H1 (cell line): ENCODE results near the gene OGFOD3. TPM values are rescaled to one million over a fixed set of nuclear protein-coding genes. Genes with fewer than 3 reads are reported as not detected.
A peak's percentile ranks its signal among the peaks of the same experiment; 100 is the strongest.

Source experiments
- CTCF ChIA-PET: fragments of 300-600 bp; sonication (Branson Sonifier 250); formaldehyde crosslinking; loops from one replicate; lab custom pipeline; 2021; ENCODE audit not compliant: partially characterized antibody; lab: Charles Lee
- POLR2A ChIA-PET: fragments of 300-600 bp; sonication (Branson Sonifier 250); formaldehyde crosslinking; loops from one replicate; lab custom pipeline; 2021; ENCODE audit warnings: inconsistent platforms; ENCODE audit not compliant: partially characterized antibody; lab: Charles Lee
- DNase-seq, 2 experiments: peaks; one replicate each; pipeline versions ENCODE4 v3.0.0 to v3.0.0-alpha.2; 2010 to 2022; ENCODE audit warnings: low spot score in 2 of 2, low read depth in 1 of 2, mixed read lengths in 1 of 2
- FAIRE-seq: peaks from 2 replicates; lab custom pipeline; 2011; peaks lifted over from hg19 to GRCh38; lab: Jason Lieb, UNC
- H2AFZ ChIP-seq: 2 replicates; pipeline ENCODE4 v1.8.1; 2012; ENCODE audit warnings: low read length, inconsistent platforms
- H2AK5ac ChIP-seq: 2 replicates; pipeline ENCODE4 v1.6.1; 2013; ENCODE audit warnings: low read depth, low read length
- H2BK120ac ChIP-seq: replicated peaks from 2 replicates; pipeline ENCODE3; 2013; ENCODE audit warnings: low read depth, low read length, inconsistent platforms
- H2BK12ac ChIP-seq: 2 replicates; pipeline ENCODE4 v1.6.1; 2013; ENCODE audit warnings: low read depth, low read length
- H2BK15ac ChIP-seq: 2 replicates; pipeline ENCODE4 v1.6.1; 2013; ENCODE audit warnings: low read length
- H2BK20ac ChIP-seq: 2 replicates; pipeline ENCODE4 v1.6.1; 2013; ENCODE audit warnings: low read length
- H2BK5ac ChIP-seq: 2 replicates; pipeline ENCODE4 v1.6.1; 2013; ENCODE audit warnings: low read depth, low read length
- H3K14ac ChIP-seq: 2 replicates; pipeline ENCODE4 v1.6.1; 2013; ENCODE audit warnings: inconsistent platforms; ENCODE audit not compliant: insufficient read length
- H3K18ac ChIP-seq: 2 replicates; pipeline ENCODE4 v1.6.1; 2013; ENCODE audit warnings: low read length; ENCODE audit errors: extremely low read depth
- H3K23ac ChIP-seq: 2 replicates; pipeline ENCODE4 v1.6.1; 2013; ENCODE audit warnings: inconsistent platforms; ENCODE audit not compliant: insufficient read length
- H3K23me2 ChIP-seq: 2 replicates; pipeline ENCODE4 v1.6.1; 2013; ENCODE audit warnings: low read depth, low read length
- H3K27ac ChIP-seq: 2 replicates; pipeline ENCODE4 v1.6.1; 2011; ENCODE audit warnings: low read depth, low read length, inconsistent platforms
- H3K27me3 ChIP-seq, 4 experiments: replicated peaks in 1 of 4; 1 replicate in 1 of 4; 2 replicates in 3 of 4; pipeline versions ENCODE4 v1.6.1 to v1.8.1; 2011 to 2013; ENCODE audit warnings: low read length in 3 of 4, mild to moderate bottlenecking in 3 of 4, inconsistent platforms in 2 of 4, mixed read lengths in 2 of 4, moderate library complexity in 1 of 4; ENCODE audit not compliant: control insufficient read depth in 3 of 4, insufficient read depth in 3 of 4; ENCODE audit errors: extremely low read depth in 1 of 4
- H3K36me3 ChIP-seq, 4 experiments: 2 replicates each; pipeline versions ENCODE4 v1.6.1 to v1.8.1; 2011 to 2013; ENCODE audit warnings: mild to moderate bottlenecking in 4 of 4, low read length in 3 of 4, moderate library complexity in 2 of 4, control low read depth in 1 of 4, inconsistent platforms in 1 of 4; ENCODE audit not compliant: insufficient read depth in 4 of 4, control insufficient read depth in 2 of 4
- H3K4ac ChIP-seq: replicated peaks from 2 replicates; pipeline ENCODE3; 2013; ENCODE audit warnings: low read length, low read depth, mixed read lengths, inconsistent platforms; ENCODE audit not compliant: insufficient read length
- H3K4me1 ChIP-seq, 4 experiments: replicated peaks in 1 of 4; 1 replicate in 1 of 4; 2 replicates in 3 of 4; pipeline versions ENCODE4 v1.6.1 to v1.8.1; 2011 to 2013; ENCODE audit warnings: low read length in 3 of 4, inconsistent platforms in 2 of 4, mixed read lengths in 1 of 4; ENCODE audit not compliant: insufficient read depth in 4 of 4, control insufficient read depth in 3 of 4
- H3K4me2 ChIP-seq, 2 experiments: 2 replicates each; pipeline versions ENCODE4 v1.6.1 to v1.8.1; 2011 to 2013; ENCODE audit warnings: low read depth in 2 of 2, low read length in 2 of 2, control low read depth in 1 of 2, inconsistent platforms in 1 of 2, mild to moderate bottlenecking in 1 of 2; ENCODE audit not compliant: insufficient read depth in 1 of 2
- H3K4me3 ChIP-seq, 4 experiments: fragments of 200-600, 300-600 bp in 1 of 4; sonication (generic), shearing (Covaris generic), sonication (Bioruptor Twin) in 1 of 4; 2 replicates each; pipeline versions ENCODE4 v1.5.1 to v1.8.1; 2011 to 2016; ENCODE audit warnings: low read length in 4 of 4, low read depth in 3 of 4, control low read depth in 2 of 4, inconsistent platforms in 2 of 4, mild to moderate bottlenecking in 2 of 4, mixed read lengths in 1 of 4, moderate library complexity in 1 of 4; ENCODE audit not compliant: insufficient read depth in 2 of 4; ENCODE audit errors: extremely low read depth in 1 of 4
- H3K56ac ChIP-seq: replicated peaks from 2 replicates; pipeline ENCODE3; 2013; ENCODE audit warnings: low read depth, mild to moderate bottlenecking, mixed read lengths, low read length, inconsistent platforms; ENCODE audit not compliant: insufficient read length
- H3K79me1 ChIP-seq: 2 replicates; pipeline ENCODE4 v1.6.1; 2013; ENCODE audit warnings: low read depth, low read length, control low read depth
- H3K79me2 ChIP-seq, 2 experiments: 2 replicates each; pipeline versions ENCODE4 v1.6.1 to v1.8.1; 2012 to 2013; ENCODE audit warnings: low read length in 2 of 2, mild to moderate bottlenecking in 2 of 2, inconsistent platforms in 1 of 2; ENCODE audit not compliant: insufficient read depth in 2 of 2, control insufficient read depth in 1 of 2
- H3K9ac ChIP-seq, 4 experiments: replicated peaks in 1 of 4; 1 replicate in 1 of 4; 2 replicates in 3 of 4; pipeline versions ENCODE4 v1.6.1 to v1.8.1; 2011 to 2013; ENCODE audit warnings: low read depth in 3 of 4, low read length in 3 of 4, control low read depth in 2 of 4, mild to moderate bottlenecking in 2 of 4, moderate library complexity in 2 of 4, inconsistent platforms in 1 of 4; ENCODE audit errors: extremely low read depth in 1 of 4
- H3K9me3 ChIP-seq, 2 experiments: 2 replicates each; pipeline versions ENCODE4 v1.6.1 to v1.8.1; 2012 to 2013; ENCODE audit warnings: mild to moderate bottlenecking in 2 of 2, moderate library complexity in 2 of 2, control low read depth in 1 of 2, inconsistent platforms in 1 of 2, low read depth in 1 of 2, low read length in 1 of 2, mixed read lengths in 1 of 2; ENCODE audit not compliant: insufficient read depth in 2 of 2
- H4K20me1 ChIP-seq, 2 experiments: replicated peaks in 1 of 2; 2 replicates each; pipeline versions ENCODE3 to v1.8.1; 2011 to 2013; ENCODE audit warnings: inconsistent platforms in 2 of 2, low read length in 2 of 2, mild to moderate bottlenecking in 1 of 2; ENCODE audit not compliant: insufficient read depth in 2 of 2, control insufficient read depth in 1 of 2
- H4K5ac ChIP-seq: 2 replicates; pipeline ENCODE4 v1.6.1; 2013; ENCODE audit warnings: low read length, low read depth, mixed read lengths, inconsistent platforms; ENCODE audit not compliant: insufficient read length
- H4K8ac ChIP-seq: 2 replicates; pipeline ENCODE4 v1.8.0; 2013; ENCODE audit warnings: mild to moderate bottlenecking, moderate library complexity, low read length, inconsistent platforms; ENCODE audit not compliant: insufficient read depth; ENCODE audit errors: extremely low read depth
- H4K91ac ChIP-seq: replicated peaks from 2 replicates; pipeline ENCODE3; 2013; ENCODE audit warnings: low read length, mixed read lengths, inconsistent platforms; ENCODE audit not compliant: insufficient read length
- CBX5 ChIP-seq: fragments of 300-800, 300-1000 bp; sonication (generic); IDR thresholded peaks from 2 replicates; pipeline ENCODE4 v1.7.1; 2016; ENCODE audit warnings: antibody characterized with exemption, low read length, low read depth
- GABPA ChIP-seq: IDR thresholded peaks from 2 replicates; pipeline ENCODE4 v1.6.1; 2011; ENCODE audit warnings: mild to moderate bottlenecking, low read length, moderate library complexity, borderline replicate concordance; ENCODE audit not compliant: insufficient read depth
- GTF2F1 ChIP-seq: IDR thresholded peaks from 2 replicates; pipeline ENCODE4 v1.6.1; 2012; ENCODE audit warnings: low read depth, low read length, improper control_type of control experiment, borderline replicate concordance
- KDM5A ChIP-seq: fragments of 200-600 bp; IDR thresholded peaks from 2 replicates; pipeline ENCODE4 v1.7.1; 2012; ENCODE audit warnings: mild to moderate bottlenecking, low read length, inconsistent platforms, mixed read lengths
- POLR2AphosphoS5 ChIP-seq: IDR thresholded peaks from 2 replicates; pipeline ENCODE4 v1.6.1; 2011; ENCODE audit warnings: low read depth, low read length
- POU5F1 ChIP-seq: IDR thresholded peaks from 2 replicates; pipeline ENCODE4 v1.6.1; 2011; ENCODE audit warnings: low read depth, mild to moderate bottlenecking, low read length, moderate library complexity
- SAP30 ChIP-seq: fragments of 300-600 bp; sonication (generic); IDR thresholded peaks from 2 replicates; pipeline ENCODE4 v1.7.1; 2012; ENCODE audit warnings: low read length, moderate library complexity, mild to moderate bottlenecking, inconsistent platforms; ENCODE audit not compliant: insufficient read depth, insufficient replicate concordance
- SIX5 ChIP-seq: IDR thresholded peaks from 2 replicates; pipeline ENCODE4 v1.6.1; 2011; ENCODE audit warnings: mild to moderate bottlenecking, low read depth, low read length
- SRF ChIP-seq: IDR thresholded peaks from 2 replicates; pipeline ENCODE4 v1.6.1; 2011; ENCODE audit warnings: mild to moderate bottlenecking, low read depth, low read length, moderate library complexity
- USF2 ChIP-seq: IDR thresholded peaks from 2 replicates; pipeline ENCODE4 v1.6.1; 2011; ENCODE audit warnings: low read length, improper control_type of control experiment
- WGBS, 2 experiments: shearing (Covaris generic) in 1 of 2; methylation state at CpG; one replicate each; pipeline versions ENCODE4 v1.1.6 to v1.1.7; 2013 to 2015; ENCODE audit warnings: low lambda C conversion rate in 2 of 2, mixed read lengths in 2 of 2, inconsistent platforms in 1 of 2, low coverage in 1 of 2, missing lambda C conversion rate in 1 of 2; ENCODE audit not compliant: insufficient replicate concordance in 2 of 2, insufficient coverage in 1 of 2, insufficient read length in 1 of 2; ENCODE audit errors: extremely low coverage in 1 of 2, missing lambda C conversion rate in 1 of 2; 5-methylcytosine and 5-hydroxymethylcytosine counted together
- polyA plus RNA-seq, 7 experiments: library from polyadenylated mRNA; depleted of rRNA in 3 of 7; stranded (reverse) in 5 of 7; unstranded in 2 of 7; fragments of >200 nt in 5 of 7; fragments of 200-250 nt in 2 of 7; gene quantifications; 1 replicate in 5 of 7; 2 replicates in 1 of 7; 4 replicates in 1 of 7; pipeline versions ENCODE4 v1.2.1 to v1.2.3, GENCODE V29; 2011 to 2013; ENCODE audit warnings: missing spikeins in 2 of 7, mixed read lengths in 2 of 7
- total RNA-seq: library from RNA; stranded (reverse); fragmentation: NEBNext Ultra II Directional; extraction: Animal tissue kit (Norgen Biotek cat#: 25700); gene quantifications from 2 replicates; pipeline ENCODE4 v1.2.1, GENCODE V29; 2021

The OGFOD3 gene
- total and polyA plus RNA-seq, 2 of the 8 experiments (the other 6 are each of a cell fraction or from before 2014, with no cell fraction given): 21.1 to 21.8 TPM

DNA sequence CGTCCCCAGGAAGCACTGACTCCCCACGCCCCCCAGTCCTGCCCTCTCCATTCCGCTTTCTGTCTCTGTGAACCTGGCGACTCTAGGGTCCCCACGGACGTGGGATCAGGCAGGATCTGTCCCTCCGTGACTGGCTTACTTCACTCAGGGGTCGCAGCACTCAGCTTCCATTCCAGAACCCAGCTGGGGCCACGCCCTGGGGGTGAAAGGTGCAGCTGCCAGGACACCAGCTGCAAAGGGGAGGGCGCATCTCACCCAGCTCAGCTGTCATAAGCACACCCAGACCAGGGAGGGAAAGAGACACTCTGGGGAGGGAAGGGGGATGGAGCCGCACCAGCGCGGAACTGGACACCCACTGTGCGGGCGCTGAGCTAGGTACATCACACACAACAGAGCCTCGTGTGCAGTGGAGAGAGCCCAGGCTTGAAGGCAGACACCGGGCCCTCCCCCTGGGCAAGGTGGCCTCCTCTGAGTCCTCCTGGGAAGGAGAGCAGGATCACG is 18.7 kb downstream of the OGFOD3 start:
- H4K5ac ChIP-seq: no peak overlapping the region
- no peak overlapping the region for H3K4me2 ChIP-seq
- ChIA-PET CTCF (interaction anchor here (0.8 to 1.9 kb wide), 8 partner anchors 10 to 50 kb away, joined by 3 to 7 read pairs (median 3); no protein-coding TSS in a partner anchor), POLR2A (interaction anchor here (0.9 to 1.4 kb wide), 3 partner anchors 9 to 90 kb away, joined by 3 to 4 read pairs (median 3); no protein-coding TSS in a partner anchor)
- H4K91ac ChIP-seq: no peak overlapping the region
- H2BK15ac ChIP-seq: no peak overlapping the region
- H2BK120ac ChIP-seq: no peak overlapping the region
- no peak for DNase-seq
- H3K79me1 ChIP-seq: no peaks in the 10 kb centered on the region
- H3K79me2 ChIP-seq: no peaks in the 10 kb centered on the region
- no peak overlapping the region for H3K4me3 ChIP-seq
- no peaks in the 10 kb centered on the region for H3K4me1 ChIP-seq
- H3K18ac ChIP-seq: no peak overlapping the region
- no peak overlapping the region for H2BK5ac ChIP-seq
- no peak overlapping the region for H2AFZ ChIP-seq
- peaks cover 0 to 4% of the 10 kb centered on the region in 2 experiments for H4K20me1 ChIP-seq
- no peaks in the 10 kb centered on the region for H3K27me3 ChIP-seq
- H3K23ac ChIP-seq: no peak overlapping the region
- no peak for FAIRE-seq
- peaks cover 0 to 11% (median 2%) of the 10 kb centered on the region in 4 experiments; a peak in 3 of 8 replicates for H3K36me3 ChIP-seq
- H3K9ac ChIP-seq: no peak overlapping the region
- no peak overlapping the region for H3K27ac ChIP-seq
- H2BK20ac ChIP-seq: no peak overlapping the region
- no peak overlapping the region for H4K8ac ChIP-seq
- no peaks in the 10 kb centered on the region for H3K23me2 ChIP-seq
- WGBS, 2 experiments: 81% methylated on average over 17 of the region's 18 CpGs; no CpG with 5 or more reads in 1 of the 2 experiments
- no peaks in the 10 kb centered on the region for H3K9me3 ChIP-seq
- H2AK5ac ChIP-seq: no peak overlapping the region
- H3K4ac ChIP-seq: no peak overlapping the region
- H3K56ac ChIP-seq: peak overlapping the region; percentile 6
- H3K14ac ChIP-seq: no peak overlapping the region
- H2BK12ac ChIP-seq: no peak overlapping the region
- no peak for TF ChIP-seq USF2
- TF ChIP-seq CBX5: no peak
- TF ChIP-seq SIX5: no peak
- TF ChIP-seq SAP30: no peak
- TF ChIP-seq POLR2AphosphoS5: no peak
- no peak for TF ChIP-seq POU5F1
- TF ChIP-seq GTF2F1: no peak
- no peak for TF ChIP-seq GABPA
- TF ChIP-seq SRF: no peak
- no peak for TF ChIP-seq KDM5A
